T-helper 9 cell (primary cell): ENCODE results near the gene ATG13.

Source experiments
- DNase-seq: peaks from one replicate; pipeline ENCODE4 v3.0.0-alpha.2; 2020

The ATG13 gene

DNA sequence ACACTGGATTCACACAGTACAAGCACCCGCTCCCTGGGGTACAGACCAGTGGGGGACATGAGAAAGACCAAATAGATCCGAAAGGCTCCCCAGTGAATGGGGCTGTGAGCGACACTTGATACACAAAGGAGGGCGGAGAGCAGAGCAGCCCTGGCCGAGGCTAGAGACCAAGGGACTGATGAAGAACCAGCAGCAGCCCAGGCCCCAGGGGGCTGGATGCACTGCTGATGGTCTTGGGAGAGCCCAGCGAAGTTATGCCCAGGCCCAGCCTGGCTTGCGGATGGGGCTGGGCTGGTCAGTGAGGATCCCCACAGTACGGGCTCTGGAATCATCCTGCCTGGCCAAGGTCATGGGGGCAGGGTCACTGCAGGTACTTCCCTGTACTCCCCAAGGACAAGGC, 59.8 kb downstream of the ATG13 start:
- DNase-seq = no peak

DNA sequence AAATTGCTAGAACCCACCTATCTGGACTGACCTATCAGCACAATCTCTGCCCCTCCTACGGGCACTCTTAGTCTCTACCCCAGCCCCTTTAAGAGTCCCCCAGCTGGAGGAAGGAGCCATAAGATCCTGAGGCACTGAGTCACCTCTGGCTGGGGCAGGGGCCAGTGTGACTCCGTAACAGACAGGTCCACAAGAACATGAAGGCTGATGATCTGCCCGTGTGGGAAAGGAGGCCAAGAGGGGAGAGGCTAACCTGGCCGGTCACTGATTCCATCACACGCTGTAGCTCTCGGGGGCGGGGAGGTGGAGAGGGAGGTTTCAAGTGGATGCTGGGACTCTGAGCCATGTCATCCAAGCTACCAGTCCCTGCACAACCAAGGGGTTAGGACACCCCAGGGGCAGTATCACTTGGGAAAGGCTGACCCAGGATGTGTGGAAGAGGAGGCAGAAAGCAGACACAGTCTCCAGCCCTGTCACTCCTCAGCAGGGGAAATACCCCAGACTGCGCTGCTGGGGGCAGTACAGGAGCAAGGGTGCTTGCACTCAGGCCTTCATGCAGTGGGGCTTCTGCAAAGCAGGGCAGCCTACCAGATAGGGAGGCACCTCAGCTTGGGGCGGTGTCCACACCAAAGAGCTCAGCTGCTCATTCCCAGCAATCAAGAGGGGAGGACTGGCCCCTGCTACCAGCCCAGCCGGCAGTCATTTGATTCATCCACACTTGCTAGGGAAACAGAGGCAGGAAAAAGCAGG, 60.8 kb downstream of the ATG13 start:
- DNase-seq = no peak

DNA sequence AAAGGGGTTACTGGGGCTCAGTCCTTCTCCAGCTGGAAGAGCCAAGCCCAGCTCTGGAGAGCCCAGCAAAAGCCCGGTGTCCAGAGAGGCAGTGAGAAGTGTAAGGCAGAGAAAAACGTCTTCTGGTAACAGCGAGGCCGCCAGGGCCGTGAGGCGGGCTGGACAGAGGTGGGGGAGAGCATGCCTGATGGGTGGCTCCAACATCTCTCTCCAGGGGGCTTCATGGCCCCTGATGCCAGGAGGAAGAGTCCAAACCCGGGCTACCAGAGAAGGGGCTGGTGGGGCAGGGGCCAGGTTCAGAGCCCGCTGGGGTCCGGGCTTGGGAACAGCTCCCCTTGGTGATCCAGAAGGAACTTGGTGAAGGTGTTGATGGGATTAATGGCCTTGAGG, 61.4 kb downstream of the ATG13 start:
- no peak for DNase-seq

DNA sequence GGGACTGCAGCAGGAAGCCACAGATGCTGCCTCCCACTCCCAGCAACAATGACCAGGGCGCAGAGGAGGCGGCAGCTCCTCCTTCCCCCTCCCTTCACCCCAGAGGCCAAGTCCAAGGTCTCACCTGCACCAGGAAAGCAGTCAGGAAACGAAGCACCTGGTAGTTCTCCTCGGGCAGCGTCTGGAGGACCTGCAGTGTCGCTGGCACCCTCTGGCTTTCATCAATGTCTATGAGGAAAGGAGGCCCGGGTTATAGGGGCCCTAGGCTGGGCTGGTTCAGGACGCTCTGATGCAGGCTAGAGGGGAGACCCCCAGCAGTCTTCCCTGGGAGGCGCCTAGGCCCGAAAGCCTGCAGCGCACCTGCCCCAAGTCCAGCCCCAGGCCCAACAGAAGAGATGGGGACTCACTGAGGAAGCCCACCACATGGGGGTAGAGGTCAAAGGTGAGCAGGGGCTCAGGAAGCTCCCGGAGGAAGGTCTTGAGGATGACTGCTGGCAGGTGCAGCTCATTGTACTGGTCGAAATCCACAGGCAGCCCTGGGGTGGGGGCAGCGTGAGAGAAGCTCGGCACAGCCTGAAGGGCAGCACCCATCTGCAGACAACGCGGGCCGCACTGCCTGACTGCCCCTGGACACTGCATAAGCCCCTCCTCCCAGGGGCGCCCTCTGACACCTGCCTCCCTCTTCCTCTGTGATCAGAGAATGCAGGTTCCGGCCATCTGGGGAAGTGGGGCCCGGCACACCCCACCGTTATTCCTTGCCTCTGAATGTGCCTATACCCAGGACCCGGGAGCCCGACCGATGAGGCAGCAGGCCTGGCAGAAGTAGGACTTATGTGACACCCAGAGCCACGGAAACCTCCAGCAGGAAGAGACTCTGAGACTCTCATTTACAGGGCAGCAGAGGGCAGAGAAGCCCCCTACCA, 62.1 kb downstream of the ATG13 start:
- no peak for DNase-seq

DNA sequence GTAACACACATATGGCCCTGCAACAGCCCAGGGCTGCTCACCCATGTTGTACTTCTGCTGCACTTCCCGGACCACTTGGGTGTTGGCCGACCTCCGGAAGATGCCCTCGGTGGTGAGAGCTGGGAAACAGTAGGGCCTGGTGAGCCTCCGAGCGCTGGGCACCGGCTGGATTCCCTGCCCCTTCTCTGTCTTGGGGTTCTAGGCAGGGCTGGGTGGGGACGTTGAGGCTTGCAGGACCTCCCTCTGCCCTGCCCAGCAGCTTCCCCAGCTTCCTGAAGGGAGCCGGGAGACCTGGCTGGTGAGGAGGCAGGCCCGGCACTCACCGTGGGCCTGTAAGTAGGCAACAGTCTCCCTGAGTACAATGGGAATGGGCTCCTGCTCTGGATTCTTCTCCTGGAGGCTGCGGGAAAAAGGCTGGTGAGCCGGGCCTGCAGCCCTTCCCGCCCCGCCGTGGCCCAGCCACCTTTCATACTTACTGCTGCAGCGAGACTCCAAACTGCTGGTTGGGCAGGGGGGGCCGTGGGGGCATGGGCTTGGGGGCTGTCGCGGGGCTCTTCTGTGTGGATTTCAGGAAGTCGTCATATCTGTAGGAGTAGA, 62.9 kb downstream of the ATG13 start:
- no peak for DNase-seq

DNA sequence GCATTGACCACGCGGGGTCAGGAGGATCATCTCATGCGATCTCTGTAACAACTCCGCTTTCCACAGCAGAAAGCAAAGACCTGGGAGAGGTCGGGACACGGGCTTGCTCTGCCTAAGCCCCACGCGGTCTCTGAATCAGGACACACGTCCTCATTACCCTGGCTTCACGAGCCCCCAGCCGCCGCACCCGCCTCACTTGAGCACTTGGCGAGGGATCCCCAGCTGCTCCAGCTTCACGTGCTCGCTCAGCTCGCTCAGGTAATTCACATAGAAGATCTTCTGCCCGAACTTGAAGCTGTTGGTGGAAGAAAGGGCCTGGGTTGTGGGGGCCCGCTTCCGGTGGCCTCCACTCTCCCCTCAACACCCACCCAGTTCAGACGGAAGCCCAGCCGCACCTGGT, 63.5 kb downstream of the ATG13 start:
- DNase-seq = no peak

DNA sequence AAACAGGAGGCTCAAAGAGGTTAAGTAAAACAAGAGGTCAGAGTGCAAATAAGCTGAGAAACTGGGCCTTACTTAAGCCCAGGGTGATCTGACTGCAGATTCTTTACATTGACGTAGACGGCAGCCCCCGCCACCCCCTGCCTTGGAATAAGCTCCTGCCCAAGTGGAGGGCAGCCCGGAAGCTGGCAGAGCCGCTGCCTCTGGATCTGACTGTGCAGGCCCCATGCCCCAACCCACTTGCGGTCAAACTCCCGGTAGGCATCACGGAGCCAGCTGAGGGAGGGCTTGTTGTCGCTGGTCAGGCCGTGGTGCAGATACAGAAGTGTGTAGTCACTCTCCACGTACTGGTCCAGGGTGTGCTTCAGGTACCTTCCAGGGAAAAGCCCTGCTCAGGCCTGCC, 64.5 kb downstream of the ATG13 start:
- DNase-seq = no peak

DNA sequence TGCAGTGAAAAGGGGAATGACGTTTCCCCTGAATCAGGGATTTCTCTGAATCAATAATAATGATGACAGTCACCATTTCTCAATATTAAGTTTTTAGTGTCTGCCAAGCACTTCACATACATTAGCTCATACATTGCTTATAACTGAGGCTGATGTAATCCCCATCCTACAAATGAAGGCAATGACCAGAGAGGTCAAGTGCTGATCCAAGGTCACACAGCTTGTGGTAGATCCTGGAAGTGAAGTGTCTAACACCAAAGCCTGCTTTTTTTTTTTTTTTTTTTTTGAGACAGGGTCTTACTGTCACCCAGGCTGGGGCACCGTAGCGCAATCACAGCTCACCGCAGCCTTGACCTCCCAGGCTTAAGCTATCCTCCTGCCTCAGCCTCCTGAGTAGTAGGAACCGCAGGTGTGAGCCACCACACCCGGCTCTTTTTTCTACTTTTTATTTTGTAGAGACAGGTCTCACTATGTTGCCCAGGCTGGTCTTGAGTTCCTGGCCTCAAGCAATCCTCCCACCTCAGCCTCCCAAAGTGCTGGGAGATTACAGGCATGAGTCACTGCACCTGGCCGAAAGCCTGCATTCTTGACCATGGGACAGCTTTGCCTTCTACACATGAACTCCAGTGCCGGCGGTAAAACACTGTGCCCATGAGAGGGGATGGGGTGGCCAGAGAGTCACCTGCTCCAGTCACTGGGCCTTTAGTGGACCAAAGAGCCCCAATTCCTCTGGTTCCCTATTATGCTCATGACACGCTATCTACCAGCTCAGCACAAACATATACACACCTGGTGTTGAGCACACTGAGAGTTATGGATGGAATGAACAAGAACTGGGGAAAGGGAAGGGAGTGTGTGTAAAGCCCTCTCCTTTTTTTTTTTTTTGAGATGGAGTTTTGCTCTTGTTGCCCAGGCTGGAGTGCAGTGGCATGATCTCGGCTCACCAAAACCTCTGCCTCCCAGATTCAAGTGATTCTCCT, 65.7 kb downstream of the ATG13 start:
- no peak for DNase-seq

DNA sequence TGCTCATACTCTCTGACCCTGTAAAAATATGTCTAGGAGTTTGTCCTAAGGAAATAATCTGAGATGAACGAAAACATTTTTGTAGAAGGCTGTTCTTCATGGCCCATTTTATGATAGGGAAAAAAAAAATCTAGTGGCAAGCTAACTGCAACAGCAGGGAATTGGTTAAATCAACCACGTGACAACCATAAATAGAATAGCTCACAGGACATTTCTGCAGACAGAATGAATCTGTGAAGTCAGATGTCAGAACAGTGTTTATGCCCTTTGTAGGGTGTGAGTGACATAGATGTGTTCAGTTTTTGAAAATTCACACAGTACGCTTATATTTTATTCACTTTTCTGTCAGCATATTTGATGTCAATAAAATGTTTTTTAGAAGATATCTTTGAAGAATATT, 67.0 kb downstream of the ATG13 start:
- DNase-seq = no peak

DNA sequence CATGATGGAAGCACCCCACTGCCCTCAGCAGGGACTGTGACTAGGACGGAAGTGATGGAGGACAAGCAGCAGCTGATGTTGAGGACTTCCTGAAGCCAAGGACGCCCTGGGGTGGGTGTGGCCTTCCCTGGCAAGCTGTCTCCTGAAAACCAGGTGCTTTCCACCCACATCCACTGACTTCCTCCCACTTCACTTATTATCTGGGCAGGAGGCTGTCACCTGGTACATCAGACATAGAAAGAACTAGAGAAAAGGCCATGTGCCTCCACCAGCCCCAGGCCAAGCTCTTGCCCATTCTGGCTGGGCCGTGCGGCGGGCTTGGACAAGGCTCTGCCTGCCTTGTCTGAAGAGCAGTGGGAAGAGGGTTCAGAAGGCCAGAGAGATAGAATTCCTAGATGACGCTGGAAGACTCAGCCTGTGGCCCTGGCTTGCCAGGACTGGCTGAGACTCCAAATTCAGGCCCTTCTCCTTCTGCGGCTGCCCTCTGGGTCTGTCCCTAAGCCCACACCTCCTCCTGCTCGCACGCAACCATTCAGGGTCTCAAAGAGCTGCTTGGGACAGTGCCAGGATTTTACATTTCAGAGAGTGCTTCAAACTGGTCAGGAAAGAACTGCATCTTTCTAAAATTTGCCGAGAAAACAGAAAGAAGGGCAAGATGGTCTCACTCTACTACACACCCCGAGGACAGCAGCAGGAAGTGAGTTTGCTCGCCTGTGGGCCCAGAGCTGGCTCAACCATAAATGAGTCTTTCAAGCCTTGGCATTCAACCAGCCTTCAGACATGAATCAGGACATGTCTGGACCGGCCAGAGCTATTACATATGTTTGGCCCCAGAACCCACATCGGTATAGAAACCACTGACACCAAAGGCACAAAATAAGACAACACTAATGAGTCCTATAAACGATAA, 69.8 kb downstream of the ATG13 start:
- no peak for DNase-seq

DNA sequence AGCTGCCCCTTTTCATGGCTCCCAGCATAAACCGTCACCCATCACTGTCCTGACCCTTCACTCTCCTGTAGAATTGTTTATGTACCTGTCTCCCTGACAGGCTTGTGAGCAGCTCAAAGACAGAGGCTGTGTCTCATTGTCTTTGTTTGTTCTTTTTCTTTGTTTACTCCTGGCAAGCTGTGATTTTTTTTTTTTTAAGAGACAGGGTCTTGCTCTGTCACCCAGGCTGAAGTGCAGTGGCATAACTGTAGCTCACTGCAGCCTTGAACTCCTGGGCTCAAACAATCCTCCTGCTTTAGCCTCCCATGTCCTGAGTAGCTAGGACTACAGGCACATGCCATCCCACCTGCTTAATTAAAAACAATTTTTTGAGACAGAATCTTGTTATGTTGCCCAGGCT, 73.3 kb downstream of the ATG13 start:
- DNase-seq = no peak

DNA sequence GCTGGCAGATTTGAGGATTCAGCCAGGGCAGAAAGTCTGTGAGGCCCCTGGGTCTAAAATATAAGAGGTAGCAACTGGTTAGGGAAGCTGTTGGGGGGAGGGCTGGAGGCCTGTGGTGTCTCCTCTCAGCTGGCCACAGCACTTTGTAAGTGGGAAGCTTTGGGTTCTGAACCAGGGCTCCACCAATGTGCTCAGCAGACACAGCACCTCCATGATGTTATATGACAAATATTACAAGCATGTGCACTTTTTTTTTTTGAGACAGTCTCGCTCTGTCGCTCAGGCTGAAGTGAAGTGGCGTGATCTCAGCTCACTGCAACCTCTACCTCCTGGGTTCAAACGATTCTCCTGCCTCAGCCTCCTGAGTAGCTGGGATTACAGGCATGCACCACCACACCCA, 75.1 kb downstream of the ATG13 start:
- no peak for DNase-seq

DNA sequence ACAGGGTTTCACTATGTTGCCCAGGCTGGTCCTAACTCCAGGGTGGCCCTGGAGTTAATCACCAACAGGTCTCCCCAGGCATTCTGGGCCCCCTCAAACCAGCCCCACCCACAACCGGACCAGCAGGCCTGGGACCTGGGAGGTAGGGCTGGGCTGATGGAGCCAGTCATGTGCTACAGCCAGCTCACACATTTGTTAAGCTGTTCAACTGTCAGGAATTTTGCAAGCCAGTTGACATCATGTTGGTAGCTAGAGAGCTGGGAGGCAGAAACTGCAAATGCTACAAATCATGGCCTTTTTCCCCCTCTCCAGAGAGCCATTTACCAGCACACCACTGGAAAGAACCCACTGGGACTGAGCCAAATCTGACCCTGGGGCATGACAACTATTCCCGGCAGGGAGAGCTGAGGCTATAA, 76.3 kb downstream of the ATG13 start:
- DNase-seq = no peak

DNA sequence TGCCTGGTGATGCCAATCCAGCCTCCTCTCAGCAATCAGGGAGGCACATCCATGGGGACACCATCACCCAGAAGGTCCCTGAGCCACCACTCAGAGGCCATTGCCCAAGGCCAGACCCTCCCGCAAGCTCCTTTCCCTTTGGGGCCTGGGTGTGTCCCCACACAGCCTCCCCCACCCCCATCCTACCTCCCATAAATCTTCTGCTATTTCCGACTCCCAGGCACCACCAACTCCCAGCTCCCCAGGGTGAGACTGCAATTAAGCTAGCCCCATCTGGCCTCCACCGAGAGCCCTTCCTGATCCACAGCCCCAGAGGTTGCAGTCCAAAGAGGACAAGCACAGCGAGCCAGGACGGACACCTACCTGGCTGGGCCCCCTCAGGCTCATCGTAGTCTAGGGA, 76.7 kb downstream of the ATG13 start:
- DNase-seq = no peak

DNA sequence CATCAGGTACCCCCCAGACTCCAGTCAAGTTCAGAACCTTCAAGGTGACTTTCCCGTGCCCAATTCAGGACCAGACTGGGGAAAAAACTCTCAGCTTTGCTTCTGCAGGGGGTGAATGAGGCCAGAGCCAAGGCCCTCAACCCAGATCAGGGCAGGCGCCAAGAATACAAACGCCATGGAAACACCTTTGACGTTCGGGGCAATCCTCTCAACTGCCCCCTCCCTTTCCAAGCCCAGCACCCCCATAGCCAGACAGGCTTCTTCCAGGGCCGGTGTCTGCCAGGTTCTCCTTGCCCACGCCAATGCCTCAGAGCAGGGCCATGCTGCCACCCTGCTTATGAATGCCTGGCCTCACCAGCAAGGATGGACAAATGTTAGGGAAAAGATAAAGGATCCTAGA, 77.3 kb downstream of the ATG13 start:
- no peak for DNase-seq

DNA sequence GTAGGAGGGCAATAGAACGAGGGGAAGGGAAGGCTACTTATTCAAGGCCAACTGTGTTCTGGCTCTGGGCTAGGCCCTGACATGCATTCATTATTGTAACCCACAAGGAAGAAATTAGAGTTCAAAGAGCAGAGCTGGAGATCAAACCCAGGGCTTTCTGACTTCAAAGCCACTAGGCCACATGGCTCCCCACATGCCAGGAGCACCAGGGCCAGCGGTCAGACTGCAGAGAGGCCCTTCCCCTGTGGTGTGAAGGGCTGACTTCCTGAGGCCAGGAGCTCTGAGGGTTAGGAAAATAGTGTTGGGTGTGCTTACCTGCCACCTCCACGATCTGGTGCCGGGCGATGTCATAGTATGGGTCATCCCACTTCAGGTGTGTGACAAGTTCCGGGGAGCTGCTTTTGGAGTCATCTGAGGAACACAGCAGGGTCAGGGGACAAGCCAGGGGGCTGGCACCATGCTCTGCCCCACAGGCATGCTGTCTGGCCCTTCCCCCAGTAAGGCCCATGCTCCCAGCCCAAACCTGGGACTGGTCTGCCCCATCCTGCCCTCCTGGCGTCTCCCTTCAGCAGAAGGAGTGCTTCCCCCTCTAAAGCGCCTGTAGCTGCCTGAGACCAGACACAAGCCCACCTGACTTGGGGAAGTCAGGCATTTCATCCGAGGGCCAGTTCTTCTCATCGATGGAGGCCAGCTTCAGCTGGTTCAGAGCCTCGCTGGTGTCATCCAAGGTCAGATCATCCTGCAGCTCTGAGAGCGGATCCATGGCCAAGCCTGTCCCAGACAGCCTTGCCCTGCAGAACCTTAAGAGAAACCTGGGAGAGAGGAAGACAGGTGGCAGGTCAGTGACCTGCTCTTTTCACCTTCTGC, 78.2 kb downstream of the ATG13 start:
- no peak for DNase-seq

DNA sequence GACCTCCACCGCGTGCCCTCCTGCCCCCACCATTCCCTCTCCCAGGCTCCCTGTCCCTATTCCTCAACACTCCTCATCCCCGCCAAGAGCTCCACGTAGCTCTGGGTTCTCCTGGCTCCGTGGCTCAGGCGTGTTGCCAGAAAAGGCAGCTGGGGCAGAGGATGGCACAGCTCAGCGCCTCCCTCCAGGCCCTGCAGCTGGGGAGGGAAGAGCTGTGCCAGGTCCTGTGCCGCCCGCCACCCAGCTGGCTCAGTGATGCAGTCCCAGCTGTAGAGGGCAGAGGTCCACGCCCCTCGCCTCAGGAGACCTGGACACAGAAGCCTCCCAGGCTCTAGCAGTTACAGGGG, 78.8 kb downstream of the ATG13 start:
- no peak for DNase-seq

DNA sequence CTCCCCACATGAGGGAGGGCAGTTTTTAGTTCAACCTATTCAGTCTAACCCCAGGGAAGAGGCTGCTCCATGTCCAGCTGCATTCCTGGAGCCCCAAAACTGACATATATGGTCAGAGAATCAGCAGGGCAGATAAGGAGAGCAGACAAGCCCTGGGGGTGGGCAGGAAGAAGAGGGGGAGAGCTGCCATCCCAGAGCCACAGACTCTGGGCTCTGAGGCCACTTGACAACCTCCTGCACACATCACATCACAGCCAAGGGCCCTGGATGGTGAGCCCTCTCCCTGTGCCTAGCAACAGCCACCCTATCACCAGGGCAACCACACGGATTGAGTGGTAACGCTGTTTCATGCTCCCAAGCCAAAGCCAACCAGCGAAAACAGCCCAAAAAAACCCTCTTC, 80.0 kb downstream of the ATG13 start:
- no peak for DNase-seq

DNA sequence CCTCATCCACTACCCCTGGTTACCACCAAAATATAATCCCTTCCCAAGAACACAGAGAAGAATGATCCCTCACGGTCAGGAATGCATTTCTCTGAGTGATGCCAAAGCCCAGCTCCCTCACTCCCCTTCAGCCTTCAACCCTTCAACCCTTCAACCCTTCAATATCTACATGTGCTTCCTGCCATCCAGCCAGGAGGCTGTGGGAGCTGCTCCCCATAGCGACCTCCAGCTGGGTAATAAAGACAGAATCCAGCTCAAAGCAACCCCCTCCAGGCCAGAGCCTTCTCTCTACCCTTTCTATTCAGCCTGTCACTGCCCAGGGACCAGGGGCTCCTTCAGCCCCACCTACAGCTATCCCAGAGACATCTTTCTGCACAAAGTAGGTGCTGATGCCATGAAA, 80.4 kb downstream of the ATG13 start:
- DNase-seq = no peak

DNA sequence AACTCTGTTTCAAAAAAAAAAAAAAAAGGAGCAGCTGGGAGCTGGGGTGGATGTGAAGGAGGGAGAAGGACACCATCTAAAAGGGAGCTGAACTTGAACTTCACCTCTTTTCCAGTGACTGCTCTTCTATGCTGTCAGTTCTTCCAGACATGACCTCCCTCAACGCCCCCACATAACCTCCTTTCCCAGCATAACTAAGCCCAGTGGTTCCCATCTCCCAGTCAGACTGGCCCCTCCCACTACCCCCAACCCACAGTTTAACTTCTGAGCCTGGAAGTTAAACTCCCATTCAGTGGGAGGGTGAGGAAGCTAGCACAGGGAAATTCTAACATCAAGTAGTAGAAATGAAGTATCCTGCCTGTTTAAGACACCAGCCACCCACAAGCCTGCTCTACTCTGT, 81.2 kb downstream of the ATG13 start:
- no peak for DNase-seq
